Neural crest cell (in vitro differentiated cells): ENCODE results near the gene TAS2R60. TPM values are rescaled to one million over a fixed set of nuclear protein-coding genes. Genes with fewer than 3 reads are reported as not detected.
"Not testable (repeated sequence)": the region's sequence is repeated elsewhere in the genome, so short reads cannot be mapped to it uniquely, and the experiment has no call there.

Experiments
- DNase-seq: peaks from one replicate; pipeline ENCODE4 v3.0.0; 2021; ENCODE audit warnings: low read depth, mixed read lengths, low spot score
- H3K27ac Mint-ChIP-seq: one replicate; pipeline ENCODE4 v1.8.0; 2021; ENCODE audit warnings: mild to moderate bottlenecking, mixed read lengths; ENCODE audit not compliant: unreplicated experiment
- H3K27me3 Mint-ChIP-seq: 2 replicates; pipeline ENCODE4 v1.8.0; 2021; ENCODE audit warnings: low read depth, mild to moderate bottlenecking, mixed read lengths
- H3K36me3 Mint-ChIP-seq: 2 replicates; pipeline ENCODE4 v1.8.0; 2021; ENCODE audit warnings: low read depth, mild to moderate bottlenecking, mixed read lengths
- H3K4me1 Mint-ChIP-seq: 2 replicates; pipeline ENCODE4 v1.8.0; 2021; ENCODE audit warnings: mixed read lengths
- H3K4me3 Mint-ChIP-seq: one replicate; pipeline ENCODE4 v1.8.0; 2021; ENCODE audit warnings: mild to moderate bottlenecking, mixed read lengths
- H3K9me3 Mint-ChIP-seq: 2 replicates; pipeline ENCODE4 v1.8.0; 2021; ENCODE audit warnings: mixed read lengths
- total RNA-seq: library from RNA; stranded (reverse); gene quantifications from 2 replicates; pipeline ENCODE4 v1.2.1, GENCODE V29; 2021
- TF ChIP-seq, protein P1 (sequence below): fragments of 200-600 bp; sonication (generic); conservative IDR thresholded peaks from 2 replicates; pipeline ENCODE4 v1.5.0; 2021; ENCODE audit warnings: antibody characterized with exemption, mild to moderate bottlenecking

The TAS2R60 gene
- total RNA-seq, 1 donor from 2014 or later = not detected

DNA sequence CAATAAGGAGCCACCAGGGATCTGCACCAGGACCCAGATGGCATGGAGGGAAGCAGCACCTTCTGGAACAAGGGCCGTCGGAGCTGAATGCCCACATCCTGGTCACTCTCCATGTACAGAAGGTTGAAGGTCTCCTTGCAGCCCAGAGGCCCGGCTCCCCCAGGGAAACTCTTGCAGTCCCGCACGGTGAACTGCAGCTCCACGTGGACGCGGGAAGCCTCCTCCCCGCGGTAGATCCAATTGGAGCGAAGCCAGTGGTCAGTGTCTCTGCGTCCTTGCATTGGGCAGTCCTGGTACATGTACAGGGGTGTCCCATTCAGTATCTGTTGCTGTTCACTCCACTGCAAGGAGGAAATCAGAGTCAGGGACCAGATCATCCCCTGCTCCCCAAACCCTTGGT, 42.0 kb upstream of the TAS2R60 start:
- TF ChIP-seq, protein P1, sequence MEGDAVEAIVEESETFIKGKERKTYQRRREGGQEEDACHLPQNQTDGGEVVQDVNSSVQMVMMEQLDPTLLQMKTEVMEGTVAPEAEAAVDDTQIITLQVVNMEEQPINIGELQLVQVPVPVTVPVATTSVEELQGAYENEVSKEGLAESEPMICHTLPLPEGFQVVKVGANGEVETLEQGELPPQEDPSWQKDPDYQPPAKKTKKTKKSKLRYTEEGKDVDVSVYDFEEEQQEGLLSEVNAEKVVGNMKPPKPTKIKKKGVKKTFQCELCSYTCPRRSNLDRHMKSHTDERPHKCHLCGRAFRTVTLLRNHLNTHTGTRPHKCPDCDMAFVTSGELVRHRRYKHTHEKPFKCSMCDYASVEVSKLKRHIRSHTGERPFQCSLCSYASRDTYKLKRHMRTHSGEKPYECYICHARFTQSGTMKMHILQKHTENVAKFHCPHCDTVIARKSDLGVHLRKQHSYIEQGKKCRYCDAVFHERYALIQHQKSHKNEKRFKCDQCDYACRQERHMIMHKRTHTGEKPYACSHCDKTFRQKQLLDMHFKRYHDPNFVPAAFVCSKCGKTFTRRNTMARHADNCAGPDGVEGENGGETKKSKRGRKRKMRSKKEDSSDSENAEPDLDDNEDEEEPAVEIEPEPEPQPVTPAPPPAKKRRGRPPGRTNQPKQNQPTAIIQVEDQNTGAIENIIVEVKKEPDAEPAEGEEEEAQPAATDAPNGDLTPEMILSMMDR = no peak

GRCh38 chr7:143402233-143402632, 41.0 kb upstream of the TAS2R60 start:
- not testable (repeated sequence) for H3K4me3 Mint-ChIP-seq, H3K36me3 Mint-ChIP-seq, H3K27ac Mint-ChIP-seq, H3K27me3 Mint-ChIP-seq, H3K9me3 Mint-ChIP-seq, DNase-seq
- peaks cover 14% of the 10 kb centered on the region for H3K4me1 Mint-ChIP-seq

More for the DNA sequence above, 42.0 kb upstream of the TAS2R60 start:
- no peaks in the 10 kb centered on the region for H3K9me3 Mint-ChIP-seq
- H3K27ac Mint-ChIP-seq = no peak overlapping the region
- DNase-seq = no peak
- peaks cover 13% of the 10 kb centered on the region for H3K4me1 Mint-ChIP-seq
- peaks cover 5% of the 10 kb centered on the region for H3K27me3 Mint-ChIP-seq
- H3K36me3 Mint-ChIP-seq = no peaks in the 10 kb centered on the region
- H3K4me3 Mint-ChIP-seq = no peak overlapping the region

DNA sequence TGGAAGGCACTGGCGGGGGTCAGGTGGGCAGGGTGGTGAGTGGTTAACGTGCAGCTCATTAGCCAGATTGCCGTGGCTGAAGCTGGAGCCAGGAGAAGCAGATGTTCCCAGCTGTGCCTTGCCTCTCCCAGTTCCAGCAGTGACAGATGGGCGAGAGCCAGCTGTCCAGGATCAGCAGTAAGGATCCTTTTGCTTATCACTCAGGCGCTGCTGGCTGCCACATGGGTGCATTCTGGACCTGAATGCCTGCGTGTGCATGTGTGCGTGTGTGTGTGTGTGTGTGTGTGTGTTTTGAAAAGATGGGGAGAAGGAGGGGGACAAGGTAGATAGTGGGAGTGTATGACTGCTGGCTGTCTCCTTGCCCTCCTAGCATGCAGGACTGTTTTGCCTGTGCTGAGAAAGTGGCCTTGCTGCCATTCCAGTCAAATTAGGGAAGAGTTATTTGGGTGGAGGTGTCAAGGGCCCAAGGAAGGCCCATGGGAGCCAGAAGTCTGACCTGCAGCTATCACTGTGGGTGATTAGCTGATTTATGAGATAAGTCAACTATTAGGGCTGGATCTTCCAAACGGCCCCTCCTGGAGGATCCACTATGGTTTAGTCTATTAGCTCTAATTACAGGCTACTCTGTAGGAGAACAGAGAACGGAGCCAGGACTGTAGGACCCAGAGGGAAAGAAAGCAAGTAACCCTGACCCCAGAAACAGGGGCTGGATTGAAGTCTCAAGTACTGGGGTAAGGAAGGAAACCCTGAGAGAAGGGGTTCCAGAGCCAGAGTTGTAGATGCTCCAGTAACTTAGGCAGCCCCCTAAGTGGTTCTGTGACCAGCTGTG, 37.9 kb upstream of the TAS2R60 start:
- TF ChIP-seq, protein P1 = no peak
- Mint-ChIP-seq H3K4me1 (peaks cover 34% of the 10 kb centered on the region), H3K4me3 (no peak overlapping the region), H3K9me3 (no peaks in the 10 kb centered on the region), H3K36me3 (no peaks in the 10 kb centered on the region), H3K27me3 (peaks cover 29% of the 10 kb centered on the region), H3K27ac (no peak overlapping the region)
- DNase-seq = no peak

GRCh38 chr7:143406002-143406357, 37.3 kb upstream of the TAS2R60 start:
- Mint-ChIP-seq H3K4me1 (peaks cover 38% of the 10 kb centered on the region), H3K4me3 (no peak overlapping the region), H3K27me3 (peaks cover 32% of the 10 kb centered on the region), H3K36me3 (no peaks in the 10 kb centered on the region), H3K27ac (no peak overlapping the region), H3K9me3 (no peaks in the 10 kb centered on the region)
- DNase-seq = no peak
- TF ChIP-seq, protein P1 = no peak

DNA sequence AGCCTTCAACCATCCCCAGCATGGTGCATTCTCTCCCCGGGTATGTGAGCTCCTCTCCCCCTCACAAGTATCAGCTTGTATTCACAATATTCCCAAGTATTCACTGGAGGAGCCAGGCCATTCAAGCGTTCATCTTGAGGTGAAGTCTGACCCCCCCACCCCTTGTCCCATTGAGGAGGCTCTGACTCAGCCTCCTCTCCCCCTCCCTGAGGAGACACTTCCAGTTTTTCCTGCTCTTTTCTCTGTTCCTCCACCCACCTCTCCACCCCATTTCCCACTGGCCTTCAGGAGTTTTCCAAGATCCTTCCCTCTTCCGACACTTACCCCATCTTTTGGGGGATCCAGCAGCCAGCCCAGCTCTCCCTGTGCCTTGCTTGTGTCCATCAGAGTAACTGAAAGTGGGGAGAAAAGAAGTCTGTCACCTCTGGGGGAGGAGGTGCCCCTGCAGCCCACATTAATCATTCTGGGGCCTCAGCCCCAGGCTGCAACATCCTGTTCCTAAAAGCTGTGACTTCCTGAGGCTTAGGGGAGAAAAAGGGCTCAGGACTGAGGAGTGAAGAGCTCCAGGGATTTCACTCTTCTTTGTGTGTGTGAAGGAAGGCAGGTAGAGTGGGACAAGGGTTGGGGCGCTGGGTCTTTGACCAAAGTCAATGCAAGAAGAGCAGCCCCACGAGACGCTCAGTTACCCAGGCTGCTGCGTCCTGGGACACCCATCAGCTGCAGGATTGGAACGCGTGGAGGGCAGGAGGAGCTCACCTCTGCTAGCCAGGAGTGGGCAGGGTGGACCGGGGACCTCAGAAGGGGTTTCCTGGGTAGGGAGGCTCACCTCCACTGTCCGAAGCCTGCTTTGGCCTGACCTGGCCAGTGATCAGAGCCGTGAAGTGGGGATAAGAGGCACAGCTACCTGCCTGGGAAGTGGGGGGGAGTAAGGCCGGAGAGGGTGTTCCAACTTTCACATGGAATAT, 35.7 kb upstream of the TAS2R60 start:
- TF ChIP-seq, protein P1 = no peak
- DNase-seq = no peak
- Mint-ChIP-seq H3K36me3 (no peaks in the 10 kb centered on the region), H3K27ac (no peak overlapping the region), H3K4me1 (peaks cover 38% of the 10 kb centered on the region), H3K9me3 (no peaks in the 10 kb centered on the region), H3K4me3 (peak overlapping the region; percentile 42), H3K27me3 (peaks cover 32% of the 10 kb centered on the region)
